Right atrium auricular region (tissue), 2 donors: Measurements from ENCODE around the gene NOLC1. TPM values are rescaled to one million over a fixed set of nuclear protein-coding genes. Genes with fewer than 3 reads are reported as not detected.
"Not testable (repeated sequence)": the region's sequence is repeated elsewhere in the genome, so short reads cannot be mapped to it uniquely, and the experiment has no call there.

Experiments
- DNase-seq: peaks from one replicate; pipeline ENCODE4 v3.0.0-alpha.2; 2019; ENCODE audit warnings: low spot score
- H3K27ac ChIP-seq, 2 donors: fragments of 200-600 bp; sonication (generic); 1 replicate in 1 of 2; 2 replicates in 1 of 2; pipeline ENCODE4 v1.5.1; 2016 to 2019
- H3K27me3 ChIP-seq, 2 donors: fragments of 200-600 bp; sonication (generic); one replicate each; pipeline versions ENCODE4 v1.5.1 to v1.6.0; 2017 to 2019
- H3K36me3 ChIP-seq: fragments of 200-600 bp; sonication (generic); one replicate; pipeline ENCODE4 v1.5.1; 2016
- H3K4me1 ChIP-seq, 2 donors: fragments of 200-600 bp; sonication (generic); one replicate each; pipeline versions ENCODE4 v1.5.1 to v1.6.0; 2017 to 2019
- H3K4me3 ChIP-seq, 2 donors: fragments of 200-600 bp; sonication (generic); 1 replicate in 1 of 2; 2 replicates in 1 of 2; pipeline ENCODE4 v1.5.1; 2017 to 2019; ENCODE audit warnings: mild to moderate bottlenecking in 1 of 2, moderate library complexity in 1 of 2
- H3K9me3 ChIP-seq, 2 donors: fragments of 200-600 bp; sonication (generic); one replicate each; pipeline ENCODE4 v1.5.1; 2019
- CTCF ChIP-seq, 2 donors: fragments of 200-600 bp; sonication (generic); IDR thresholded peaks; one replicate each; pipeline ENCODE4 v1.5.1; 2019; ENCODE audit warnings: antibody characterized with exemption in 2 of 2
- total RNA-seq, 2 donors: library from RNA; depleted of rRNA; stranded (reverse); fragments of >200 nt; gene quantifications; one replicate each; pipeline ENCODE4 v1.1.0, GENCODE V29; 2016

The NOLC1 gene
- total RNA-seq, 2 donors from 2014 or later = 42.2 to 47.8 TPM

GRCh38 chr10:102185811-102186527 lies 33.8 kb downstream of the NOLC1 start:
- peak overlapping the region in 1 of 2 donors; percentile 31 for H3K27ac ChIP-seq

GRCh38 chr10:102188298-102188940 lies 36.2 kb downstream of the NOLC1 start:
- Histone ChIP-seq H3K9me3 (no peaks in the 10 kb centered on the region), H3K27ac (no peak overlapping the region), H3K4me3 (no peak overlapping the region), H3K27me3 (no peaks in the 10 kb centered on the region), H3K36me3 (no peaks in the 10 kb centered on the region), H3K4me1 (no peaks in the 10 kb centered on the region)
- TF ChIP-seq CTCF (IDR thresholded peaks at IDR 0.05) = no peak
- DNase-seq = no peak

More at GRCh38 chr10:102185811-102186527, 33.8 kb downstream of the NOLC1 start:
- Histone ChIP-seq H3K4me3 (no peak overlapping the region), H3K4me1 (no peaks in the 10 kb centered on the region), H3K9me3 (no peaks in the 10 kb centered on the region), H3K36me3 (no peaks in the 10 kb centered on the region), H3K27me3 (no peaks in the 10 kb centered on the region)
- DNase-seq = no peak
- TF ChIP-seq CTCF (IDR thresholded peaks at IDR 0.05) = no peak

- not testable (repeated sequence) for H3K4me1 ChIP-seq, H3K9me3 ChIP-seq, H3K27ac ChIP-seq, H3K27me3 ChIP-seq, H3K36me3 ChIP-seq, H3K4me3 ChIP-seq, DNase-seq
These were observed 37.0 kb downstream of the NOLC1 start for GRCh38 chr10:102188941-102189898.

- Histone ChIP-seq H3K27ac (no peak overlapping the region), H3K4me1 (no peaks in the 10 kb centered on the region), H3K36me3 (no peaks in the 10 kb centered on the region), H3K9me3 (no peaks in the 10 kb centered on the region), H3K27me3 (no peaks in the 10 kb centered on the region), H3K4me3 (no peak overlapping the region)
- DNase-seq = no peak
- no peak for TF ChIP-seq CTCF (IDR thresholded peaks at IDR 0.05)
These were observed 39.8 kb downstream of the NOLC1 start for GRCh38 chr10:102191956-102192355.

- H3K27me3 ChIP-seq = no peaks in the 10 kb centered on the region
- no peak overlapping the region for H3K4me3 ChIP-seq
- no peak overlapping the region for H3K27ac ChIP-seq
- H3K9me3 ChIP-seq = no peaks in the 10 kb centered on the region
- no peaks in the 10 kb centered on the region for H3K36me3 ChIP-seq
- no peak for TF ChIP-seq CTCF (IDR thresholded peaks at IDR 0.05)
- no peak for DNase-seq
- H3K4me1 ChIP-seq = no peaks in the 10 kb centered on the region
These were observed 43.2 kb downstream of the NOLC1 start for GRCh38 chr10:102195296-102195870.
